Measurements from ENCODE around the gene E2F8.

DNA sequence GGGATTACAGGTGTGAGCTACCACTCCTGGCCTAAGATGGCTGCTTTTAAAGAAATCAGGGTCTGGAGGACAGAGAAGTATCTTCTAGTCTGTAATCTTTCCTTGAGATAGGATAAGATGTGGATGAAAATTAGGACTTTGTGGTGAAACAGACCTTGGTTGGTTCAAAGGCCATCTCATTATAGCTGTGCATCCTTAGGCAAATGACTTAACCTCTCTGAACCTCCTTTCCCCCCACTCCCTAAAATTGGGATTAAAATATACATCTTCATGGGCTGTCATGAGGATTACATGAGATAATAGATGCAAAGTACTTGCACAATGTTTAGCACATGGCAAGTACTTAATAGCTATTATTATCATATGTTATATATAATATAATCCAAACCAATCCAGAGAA lies 10.8 kb upstream of the E2F8 start:
- TF ChIP-seq, protein P1, sequence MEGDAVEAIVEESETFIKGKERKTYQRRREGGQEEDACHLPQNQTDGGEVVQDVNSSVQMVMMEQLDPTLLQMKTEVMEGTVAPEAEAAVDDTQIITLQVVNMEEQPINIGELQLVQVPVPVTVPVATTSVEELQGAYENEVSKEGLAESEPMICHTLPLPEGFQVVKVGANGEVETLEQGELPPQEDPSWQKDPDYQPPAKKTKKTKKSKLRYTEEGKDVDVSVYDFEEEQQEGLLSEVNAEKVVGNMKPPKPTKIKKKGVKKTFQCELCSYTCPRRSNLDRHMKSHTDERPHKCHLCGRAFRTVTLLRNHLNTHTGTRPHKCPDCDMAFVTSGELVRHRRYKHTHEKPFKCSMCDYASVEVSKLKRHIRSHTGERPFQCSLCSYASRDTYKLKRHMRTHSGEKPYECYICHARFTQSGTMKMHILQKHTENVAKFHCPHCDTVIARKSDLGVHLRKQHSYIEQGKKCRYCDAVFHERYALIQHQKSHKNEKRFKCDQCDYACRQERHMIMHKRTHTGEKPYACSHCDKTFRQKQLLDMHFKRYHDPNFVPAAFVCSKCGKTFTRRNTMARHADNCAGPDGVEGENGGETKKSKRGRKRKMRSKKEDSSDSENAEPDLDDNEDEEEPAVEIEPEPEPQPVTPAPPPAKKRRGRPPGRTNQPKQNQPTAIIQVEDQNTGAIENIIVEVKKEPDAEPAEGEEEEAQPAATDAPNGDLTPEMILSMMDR (IDR thresholded peaks at IDR 0.05 in 2 of 3, conservative IDR thresholded peaks at IDR 0.05 in 1 of 3; ENCODE audit: borderline replicate concordance in 1 of 3, insufficient read depth in 1 of 3, low read depth in 2 of 3, low read length in 2 of 3) = no peak
- no peak for TF ChIP-seq ZNF274 (IDR thresholded peaks at IDR 0.05; ENCODE audit: low read depth, low read length)
- no peak for TF ChIP-seq EZH2 (IDR thresholded peaks at IDR 0.05)
- no peak for TF ChIP-seq POLR2AphosphoS5 (IDR thresholded peaks at IDR 0.05; ENCODE audit: low read depth, low read length)
- no peak for TF ChIP-seq POLR2A (IDR thresholded peaks at IDR 0.05; ENCODE audit: borderline replicate concordance, extremely low read depth, insufficient read depth, insufficient read length)
- TF ChIP-seq, protein P2, sequence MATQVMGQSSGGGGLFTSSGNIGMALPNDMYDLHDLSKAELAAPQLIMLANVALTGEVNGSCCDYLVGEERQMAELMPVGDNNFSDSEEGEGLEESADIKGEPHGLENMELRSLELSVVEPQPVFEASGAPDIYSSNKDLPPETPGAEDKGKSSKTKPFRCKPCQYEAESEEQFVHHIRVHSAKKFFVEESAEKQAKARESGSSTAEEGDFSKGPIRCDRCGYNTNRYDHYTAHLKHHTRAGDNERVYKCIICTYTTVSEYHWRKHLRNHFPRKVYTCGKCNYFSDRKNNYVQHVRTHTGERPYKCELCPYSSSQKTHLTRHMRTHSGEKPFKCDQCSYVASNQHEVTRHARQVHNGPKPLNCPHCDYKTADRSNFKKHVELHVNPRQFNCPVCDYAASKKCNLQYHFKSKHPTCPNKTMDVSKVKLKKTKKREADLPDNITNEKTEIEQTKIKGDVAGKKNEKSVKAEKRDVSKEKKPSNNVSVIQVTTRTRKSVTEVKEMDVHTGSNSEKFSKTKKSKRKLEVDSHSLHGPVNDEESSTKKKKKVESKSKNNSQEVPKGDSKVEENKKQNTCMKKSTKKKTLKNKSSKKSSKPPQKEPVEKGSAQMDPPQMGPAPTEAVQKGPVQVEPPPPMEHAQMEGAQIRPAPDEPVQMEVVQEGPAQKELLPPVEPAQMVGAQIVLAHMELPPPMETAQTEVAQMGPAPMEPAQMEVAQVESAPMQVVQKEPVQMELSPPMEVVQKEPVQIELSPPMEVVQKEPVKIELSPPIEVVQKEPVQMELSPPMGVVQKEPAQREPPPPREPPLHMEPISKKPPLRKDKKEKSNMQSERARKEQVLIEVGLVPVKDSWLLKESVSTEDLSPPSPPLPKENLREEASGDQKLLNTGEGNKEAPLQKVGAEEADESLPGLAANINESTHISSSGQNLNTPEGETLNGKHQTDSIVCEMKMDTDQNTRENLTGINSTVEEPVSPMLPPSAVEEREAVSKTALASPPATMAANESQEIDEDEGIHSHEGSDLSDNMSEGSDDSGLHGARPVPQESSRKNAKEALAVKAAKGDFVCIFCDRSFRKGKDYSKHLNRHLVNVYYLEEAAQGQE (IDR thresholded peaks at IDR 0.05; ENCODE audit: low read depth) = no peak

Measured in HCT116 (cell line).